Stimulated activated CD8-positive, alpha-beta memory T cell treated with anti-CD3 and anti-CD28 coated beads, Interleukin-15, amount 100 ng/mL, for 24 hours (primary cell): ENCODE data around the gene OR10K2.

Experiments used
- DNase-seq: peaks from one replicate; pipeline ENCODE4 v3.0.0-alpha.2; 2020; ENCODE audit warnings: low read depth

Gene OR10K2

GRCh38 chr1:158371188-158371953 is 54.7 kb downstream of the OR10K2 start:
- DNase-seq: no peak
